SK-N-SH (cell line): ENCODE measurements around the gene SH3BP1.

ENCODE experiments used
- CTCF ChIP-seq: fragments of 200-600 bp; sonication (generic); IDR thresholded peaks from 2 replicates; pipeline ENCODE4 v1.6.1; 2017; ENCODE audit warnings: antibody characterized with exemption, mild to moderate bottlenecking, moderate library complexity
- EZH2phosphoT487 ChIP-seq: fragments of 200-600 bp; sonication (generic); IDR thresholded peaks from 2 replicates; pipeline ENCODE4 v1.6.1; 2017; ENCODE audit warnings: low read depth, mixed run types, mild to moderate bottlenecking, antibody characterized with exemption, moderate library complexity, borderline replicate concordance
- GABPA ChIP-seq: IDR thresholded peaks from 2 replicates; pipeline ENCODE4 v1.4.0; 2012; ENCODE audit warnings: low read depth, mild to moderate bottlenecking
- MXI1 ChIP-seq: IDR thresholded peaks from 2 replicates; pipeline ENCODE4 v1.6.1; 2012; ENCODE audit warnings: mild to moderate bottlenecking, low read depth, low read length, improper control_type of control experiment
- POLR2AphosphoS5 ChIP-seq: IDR thresholded peaks from 2 replicates; pipeline ENCODE4 v1.6.1; 2012; ENCODE audit warnings: low read depth, low read length
- RAD21 ChIP-seq: IDR thresholded peaks from 2 replicates; pipeline ENCODE4 v1.6.1; 2012; ENCODE audit warnings: mild to moderate bottlenecking, low read length
- RXRA ChIP-seq: IDR thresholded peaks from 2 replicates; pipeline ENCODE4 v1.4.0; 2012; ENCODE audit warnings: low read depth, mild to moderate bottlenecking, borderline replicate concordance
- TAF1 ChIP-seq: IDR thresholded peaks from 2 replicates; pipeline ENCODE4 v1.6.1; 2012; ENCODE audit warnings: low read depth, mild to moderate bottlenecking, low read length, moderate library complexity, borderline replicate concordance
- TEAD4 ChIP-seq: IDR thresholded peaks from 2 replicates; pipeline ENCODE4 v1.4.0; 2012; ENCODE audit warnings: mild to moderate bottlenecking, borderline replicate concordance; ENCODE audit not compliant: insufficient read depth
- USF1 ChIP-seq: IDR thresholded peaks from 2 replicates; pipeline ENCODE4 v1.4.0; 2012; ENCODE audit warnings: low read depth, borderline replicate concordance
- YY1 ChIP-seq: IDR thresholded peaks from 2 replicates; pipeline ENCODE4 v1.4.0; 2012; ENCODE audit warnings: low read depth, mild to moderate bottlenecking
- ZBTB33 ChIP-seq: IDR thresholded peaks from 2 replicates; pipeline ENCODE4 v1.4.0; 2012; ENCODE audit warnings: low read depth, borderline replicate concordance

GRCh38 chr22:37639771-37640590 lies 512 bp downstream of the SH3BP1 start:
- no peak for TF ChIP-seq POLR2AphosphoS5
- TF ChIP-seq RAD21 = no peak
- TF ChIP-seq CTCF = no peak
- no peak for TF ChIP-seq TEAD4
- TF ChIP-seq RXRA = no peak
- no peak for TF ChIP-seq TAF1
- no peak for TF ChIP-seq MXI1
- TF ChIP-seq YY1 = no peak
- TF ChIP-seq GABPA = no peak
- TF ChIP-seq ZBTB33 = no peak
- no peak for TF ChIP-seq USF1
- no peak for TF ChIP-seq EZH2phosphoT487
